ENCODE data around the gene ASPDH.

Gene ASPDH

DNA sequence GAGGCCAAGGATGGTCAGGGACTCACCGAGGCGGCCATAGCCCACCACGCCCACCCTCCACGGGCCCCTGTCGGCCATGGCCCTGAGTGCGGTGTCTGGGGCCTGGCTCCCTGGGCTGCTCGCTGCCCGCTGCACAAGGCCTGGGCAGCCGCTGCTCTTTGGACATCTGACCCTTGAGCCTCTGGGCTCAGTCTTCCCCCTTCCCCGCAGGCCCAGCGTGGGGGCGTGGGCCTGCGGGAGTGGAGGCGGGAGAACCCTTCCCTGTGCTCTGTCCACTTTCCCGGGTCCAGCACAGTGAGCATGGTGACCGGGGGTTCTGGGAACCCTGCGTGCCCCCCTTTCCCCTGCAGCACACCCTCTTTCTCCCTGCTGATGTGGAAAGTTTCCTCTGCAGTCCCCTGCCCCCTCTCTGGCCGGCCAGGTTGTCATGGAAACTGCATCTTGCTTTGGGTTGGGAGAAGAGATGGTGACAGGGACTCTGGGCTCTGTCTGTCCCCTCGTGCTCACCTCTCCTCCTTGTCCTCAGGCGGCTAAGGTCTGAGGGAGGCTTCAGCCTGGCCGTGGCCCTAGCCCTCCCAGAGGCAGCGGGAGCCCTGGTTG is at the start of gene ASPDH:
Gene ASPDH (minus strand): TSS at position 168 of the 600 bp plus-strand sequence. CDS start 90 bp downstream, at position 78.
- DNase-seq (ENCODE audit: low read depth in 2 of 2) = no peak

DNA sequence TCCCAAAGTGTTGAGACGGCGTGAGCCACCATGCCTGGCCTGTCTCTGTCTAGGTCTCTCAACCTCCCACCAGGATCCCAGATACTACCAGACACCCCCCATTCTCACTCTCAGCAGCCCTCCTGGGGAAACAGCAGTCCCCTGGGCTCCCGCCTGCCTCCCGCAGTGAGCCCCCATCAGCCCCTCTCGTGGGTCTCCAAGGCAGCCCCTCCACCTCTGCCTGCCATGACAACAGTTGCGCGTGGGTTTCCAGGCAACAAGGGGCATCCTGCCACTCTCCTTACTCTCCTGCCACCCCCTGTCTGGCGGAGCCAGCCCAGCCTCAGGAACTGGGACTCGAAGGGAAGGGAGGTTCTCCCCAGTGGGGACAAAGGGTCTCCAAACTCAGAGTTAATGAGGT is 49.3 kb upstream of the ASPDH start:
- DNase-seq (ENCODE audit: low read depth in 2 of 2) = no peak

DNA sequence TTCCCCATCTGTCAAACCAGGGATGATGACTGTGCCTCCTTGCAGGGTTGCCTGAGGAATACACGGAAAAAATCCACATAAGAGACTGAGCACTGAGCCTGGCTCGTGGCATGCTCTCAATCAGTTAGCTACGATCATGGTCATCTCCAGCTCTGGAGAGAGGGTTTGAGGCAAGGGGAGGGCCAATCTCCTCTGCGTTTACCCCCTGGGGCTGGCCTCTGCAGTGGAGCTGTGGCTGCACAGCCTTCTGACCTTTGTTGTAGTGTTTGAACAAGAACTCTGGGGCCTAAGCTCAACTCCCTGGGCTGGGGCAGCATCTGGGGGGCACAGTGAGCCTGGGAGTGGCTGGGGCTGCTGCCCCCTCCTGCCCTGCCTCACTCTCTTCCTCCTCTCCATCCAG is 48.6 kb upstream of the ASPDH start:
- no peak for DNase-seq (ENCODE audit: low read depth in 2 of 2)

DNA sequence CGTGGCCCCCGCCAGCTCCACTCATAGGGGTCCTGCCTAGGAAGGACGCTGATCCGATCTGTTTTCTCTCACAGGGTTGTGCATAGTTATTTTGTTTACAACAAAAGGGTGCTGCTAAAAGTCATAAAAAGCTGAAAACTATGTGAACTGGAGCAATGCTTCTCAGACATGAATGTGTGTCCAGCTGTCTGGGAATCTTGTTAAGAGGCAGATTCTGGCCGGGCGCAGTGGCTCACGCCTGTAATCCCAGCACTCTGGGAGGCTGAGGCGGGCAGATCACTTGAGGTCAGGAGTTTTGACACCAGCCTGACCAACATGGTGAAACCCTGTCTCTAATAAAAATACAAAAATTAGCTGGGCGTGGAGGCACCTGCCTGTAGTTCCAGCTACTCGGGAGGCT is 45.9 kb upstream of the ASPDH start:
- no peak for DNase-seq (ENCODE audit: low read depth in 2 of 2)

DNA sequence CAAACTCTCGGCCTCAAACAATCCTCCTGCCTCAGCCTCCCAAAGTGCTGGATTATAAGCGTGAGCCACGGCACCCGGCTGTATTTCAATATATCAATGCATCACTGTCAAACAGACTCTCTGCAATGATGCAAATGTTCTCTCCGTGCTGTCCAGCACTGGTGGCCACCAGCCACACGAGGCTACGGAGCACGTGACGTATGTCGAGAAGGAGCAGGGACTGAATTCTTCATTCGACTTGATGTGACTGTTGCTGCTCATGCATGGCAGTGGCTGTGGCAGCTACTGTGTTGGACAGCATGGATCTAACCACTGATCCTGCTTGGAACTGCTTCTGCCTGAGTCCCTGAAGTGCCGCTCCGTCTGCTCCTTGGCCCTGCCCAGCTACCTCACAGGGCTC is 44.7 kb upstream of the ASPDH start:
- DNase-seq (ENCODE audit: low read depth in 2 of 2) = no peak

DNA sequence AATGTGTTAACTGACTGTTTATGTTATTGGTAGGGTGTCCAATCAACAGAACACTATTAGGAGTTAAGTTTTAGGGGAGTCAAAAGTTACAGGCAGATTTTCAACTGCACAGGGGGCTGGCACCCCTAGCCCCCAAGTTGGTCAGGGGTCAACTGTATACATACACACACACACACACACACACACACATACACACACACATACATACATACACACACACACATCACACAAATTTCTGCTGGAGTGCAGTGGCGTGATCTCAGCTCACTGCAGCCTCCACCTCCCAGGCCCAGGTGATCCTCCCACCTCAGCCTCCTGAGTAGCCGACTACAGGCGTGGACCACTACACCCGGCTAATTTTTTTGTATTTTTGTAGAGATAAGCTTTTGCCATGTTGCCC is 44.3 kb upstream of the ASPDH start:
- DNase-seq (ENCODE audit: low read depth in 2 of 2) = no peak

DNA sequence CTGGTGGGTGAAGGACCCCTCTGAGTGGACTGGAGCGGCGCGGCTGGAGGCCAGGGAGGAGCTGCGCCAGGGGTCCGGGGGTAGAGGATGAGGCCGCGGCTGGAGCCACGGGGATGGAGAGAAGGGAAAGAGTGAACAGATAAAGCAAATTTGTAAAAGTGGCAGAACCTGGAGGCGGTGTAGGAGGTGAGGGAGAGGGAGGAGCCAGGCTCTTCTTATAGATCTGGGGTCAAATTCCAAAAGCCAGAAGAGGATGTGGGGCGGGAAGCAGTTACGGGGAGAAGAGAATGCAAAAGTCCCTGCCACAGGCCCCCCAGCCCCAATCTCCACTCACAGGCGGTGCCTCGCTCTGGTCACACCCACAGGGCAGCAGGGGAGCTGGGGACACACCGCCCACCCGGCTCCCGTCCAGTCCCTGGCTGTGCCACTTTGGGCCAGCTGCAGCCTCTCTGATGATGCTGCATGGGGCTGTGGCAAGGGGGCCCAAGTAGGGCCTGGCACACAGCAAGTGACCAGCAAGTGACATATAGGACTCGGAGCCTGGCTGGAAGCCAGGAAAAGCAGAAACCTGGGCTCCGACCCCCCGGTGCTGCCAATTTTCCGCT is 43.4 kb upstream of the ASPDH start:
- DNase-seq (ENCODE audit: low read depth in 2 of 2) = no peak

DNA sequence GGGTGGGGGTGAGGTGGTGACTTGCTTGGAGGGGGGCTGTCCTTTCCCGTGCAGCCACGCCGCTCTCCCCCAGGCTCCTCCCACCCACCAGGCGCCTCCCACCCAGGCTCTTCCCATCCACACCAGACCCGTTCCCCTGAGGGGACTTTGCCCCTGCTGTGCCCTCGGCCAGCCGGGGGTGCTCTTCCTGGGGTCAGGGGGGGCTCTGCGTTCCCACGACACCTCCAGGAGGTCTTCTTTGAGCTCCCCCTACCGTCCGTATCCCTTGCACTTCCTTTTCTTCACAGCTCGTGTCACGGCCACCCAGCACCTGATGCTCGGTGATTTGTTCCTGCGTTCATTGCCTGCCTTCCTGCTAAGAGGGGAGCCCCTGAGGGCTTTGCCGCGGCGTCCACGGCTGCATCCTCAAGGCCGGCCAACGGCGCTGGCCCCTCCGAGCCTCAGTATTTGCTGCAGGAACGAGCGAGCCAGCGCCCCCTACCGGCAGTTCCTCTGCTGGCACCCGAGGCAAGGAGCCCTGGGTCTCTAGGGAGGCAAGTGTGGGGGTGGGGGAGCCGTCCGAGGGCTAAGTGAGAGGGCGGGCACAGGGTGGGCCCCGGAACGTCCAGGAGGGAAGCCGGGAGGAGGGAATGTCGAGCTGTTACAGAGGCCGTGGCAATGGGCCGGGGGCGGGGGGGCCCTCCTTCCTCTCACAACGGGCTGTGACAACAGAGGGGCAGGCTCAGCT is 42.7 kb upstream of the ASPDH start:
- peak; percentile 59 to 79 for DNase-seq (ENCODE audit: low read depth in 2 of 2)

DNA sequence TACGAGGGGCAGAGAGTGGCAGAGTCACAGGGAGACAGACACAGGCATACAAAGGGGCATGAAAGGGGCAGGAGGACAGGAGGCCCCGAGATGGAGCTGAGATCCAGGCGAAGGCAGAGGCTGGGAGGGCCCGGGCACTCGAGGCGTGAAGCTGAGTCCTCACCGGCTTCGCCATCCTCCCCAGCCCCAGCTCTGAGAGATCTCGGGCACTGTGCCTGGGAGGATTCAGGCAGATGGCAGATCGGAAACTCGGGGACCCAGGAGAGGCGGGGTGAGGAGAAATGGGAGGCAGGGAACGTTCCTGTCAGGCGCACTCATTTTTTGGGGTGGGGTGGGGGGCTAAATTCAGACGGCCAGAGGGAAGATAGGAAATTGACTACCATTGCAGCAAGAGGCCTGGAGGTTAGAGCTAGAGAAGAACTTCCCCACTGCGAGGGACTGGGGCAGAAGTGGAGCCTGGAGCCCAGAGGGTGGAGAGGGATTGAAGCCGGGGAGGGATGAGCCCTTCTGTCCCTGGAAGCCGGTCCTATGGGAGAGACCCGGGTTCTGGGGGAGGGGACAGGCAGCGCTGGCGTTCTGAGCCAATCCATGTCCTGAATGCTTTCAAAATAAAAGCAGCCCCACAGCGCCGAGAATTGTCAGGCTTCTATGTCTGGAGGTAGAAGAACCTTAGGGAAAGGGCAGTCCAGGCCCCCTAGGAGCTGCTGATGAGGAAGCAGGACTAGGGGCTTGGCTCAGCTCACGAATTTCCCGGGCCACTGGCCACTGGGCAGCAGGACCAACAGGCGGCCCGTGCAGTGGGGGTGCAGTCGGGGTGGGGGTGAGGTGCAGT is 42.0 kb upstream of the ASPDH start:
- DNase-seq (ENCODE audit: low read depth in 2 of 2) = no peak

DNA sequence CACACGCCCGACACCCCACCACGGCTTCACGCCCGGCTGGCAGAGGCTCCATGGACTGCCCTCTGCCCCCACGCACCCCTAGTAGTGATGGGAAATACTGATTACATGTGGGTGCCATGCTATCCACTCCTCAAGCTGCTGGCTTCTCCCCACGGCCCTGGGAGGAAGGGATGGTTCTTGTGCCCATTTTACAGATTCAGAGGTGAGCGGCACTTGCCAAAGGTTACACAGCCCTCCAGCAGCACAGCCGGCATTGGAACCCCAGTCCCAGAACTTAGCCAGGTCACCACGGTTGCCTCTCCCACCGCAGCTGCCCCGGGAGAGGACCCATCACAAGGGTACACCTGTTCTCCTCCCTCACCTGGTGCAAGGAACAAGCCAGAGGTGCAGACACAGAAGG is 41.3 kb upstream of the ASPDH start:
- no peak for DNase-seq (ENCODE audit: low read depth in 2 of 2)

DNA sequence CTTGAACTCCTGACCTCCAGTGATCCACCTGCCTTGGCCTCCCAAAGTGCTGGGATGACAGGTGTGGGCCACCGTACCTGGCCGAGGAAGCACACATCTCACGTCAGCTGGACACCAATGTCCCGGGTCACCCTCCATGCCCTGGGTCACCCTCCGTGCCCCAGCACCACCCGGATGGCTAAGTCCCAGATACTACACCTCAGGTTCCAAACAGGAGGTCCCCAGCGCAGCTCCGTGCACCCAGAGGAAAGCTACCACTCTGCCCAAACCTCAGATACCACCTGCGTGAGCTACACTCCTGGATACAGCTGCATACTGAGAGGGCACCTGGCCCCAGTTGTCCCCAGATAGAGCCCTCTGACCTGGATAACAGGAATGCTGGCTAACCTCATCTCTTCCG is 40.5 kb upstream of the ASPDH start:
- DNase-seq (ENCODE audit: low read depth in 2 of 2) = no peak

DNA sequence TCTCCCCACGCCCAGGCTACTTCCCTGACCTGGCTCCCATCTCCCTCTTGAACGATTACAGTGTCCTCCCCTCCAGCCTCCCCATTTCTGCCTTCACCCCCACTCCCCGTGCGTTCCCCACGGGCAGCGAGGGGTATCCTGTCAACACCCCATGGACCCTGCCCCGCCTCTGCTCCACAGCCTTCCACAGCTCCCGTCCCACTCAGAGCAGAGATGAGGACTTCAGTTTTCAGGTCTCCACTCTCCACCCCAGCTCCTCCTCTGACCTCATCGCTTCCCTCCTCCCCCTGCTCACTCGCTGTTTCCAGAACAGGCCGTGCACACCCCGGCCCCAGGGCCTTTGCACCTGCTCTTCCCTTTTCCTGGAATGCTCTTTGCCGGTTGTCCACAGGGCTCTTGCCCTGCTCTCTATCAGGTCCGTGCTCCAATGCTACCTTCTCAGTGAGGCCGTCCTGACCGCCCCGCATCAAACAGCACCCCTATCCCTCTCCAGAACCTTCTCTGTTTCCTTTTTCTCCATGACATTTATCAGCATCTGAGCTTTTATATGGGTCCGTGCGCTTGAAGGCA is 39.5 kb upstream of the ASPDH start:
- no peak for DNase-seq (ENCODE audit: low read depth in 2 of 2)

DNA sequence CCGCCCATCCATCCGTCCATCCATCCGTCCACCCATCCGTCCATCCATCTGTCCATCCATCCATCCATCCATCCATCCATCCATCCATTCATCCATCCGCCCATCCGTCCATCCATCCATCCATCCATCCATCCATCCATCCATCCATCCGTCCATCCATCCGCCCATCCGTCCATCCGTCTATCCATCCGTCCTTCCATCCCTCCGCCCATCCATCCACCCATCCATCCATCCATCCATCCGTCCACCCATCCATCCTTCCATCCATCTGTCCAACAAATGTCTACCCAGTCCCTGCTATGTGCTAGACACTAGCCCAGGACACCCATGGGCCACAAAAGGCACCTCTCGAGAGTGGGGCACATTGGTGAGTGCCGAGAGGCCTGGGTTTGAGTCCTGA is 38.8 kb upstream of the ASPDH start:
- no peak for DNase-seq (ENCODE audit: low read depth in 2 of 2)

DNA sequence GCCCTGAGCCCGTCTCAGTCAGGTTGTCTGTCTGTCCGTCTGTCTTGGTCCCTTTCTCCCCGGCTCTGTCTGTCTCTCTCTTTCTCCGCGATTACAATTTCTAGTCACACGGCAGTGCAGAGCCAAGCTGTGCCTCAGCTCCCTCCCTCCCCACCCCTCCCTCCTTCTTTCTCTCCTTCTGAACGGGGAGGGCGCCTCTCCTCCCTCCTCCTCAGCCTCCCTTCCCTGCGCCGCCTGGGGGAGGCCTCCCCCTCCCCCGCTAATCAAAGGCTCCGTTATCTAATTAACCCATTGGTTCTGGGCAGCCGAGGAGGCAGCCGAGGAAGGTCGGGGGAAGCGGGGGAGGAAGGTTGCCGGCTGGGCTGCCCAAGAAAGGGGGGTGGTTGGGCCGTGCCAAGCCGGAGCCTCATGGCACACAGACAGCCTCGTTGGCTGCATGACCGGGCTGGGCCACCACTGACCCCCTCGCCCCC is 38.0 kb upstream of the ASPDH start:
- DNase-seq (ENCODE audit: low read depth in 2 of 2) = no peak

DNA sequence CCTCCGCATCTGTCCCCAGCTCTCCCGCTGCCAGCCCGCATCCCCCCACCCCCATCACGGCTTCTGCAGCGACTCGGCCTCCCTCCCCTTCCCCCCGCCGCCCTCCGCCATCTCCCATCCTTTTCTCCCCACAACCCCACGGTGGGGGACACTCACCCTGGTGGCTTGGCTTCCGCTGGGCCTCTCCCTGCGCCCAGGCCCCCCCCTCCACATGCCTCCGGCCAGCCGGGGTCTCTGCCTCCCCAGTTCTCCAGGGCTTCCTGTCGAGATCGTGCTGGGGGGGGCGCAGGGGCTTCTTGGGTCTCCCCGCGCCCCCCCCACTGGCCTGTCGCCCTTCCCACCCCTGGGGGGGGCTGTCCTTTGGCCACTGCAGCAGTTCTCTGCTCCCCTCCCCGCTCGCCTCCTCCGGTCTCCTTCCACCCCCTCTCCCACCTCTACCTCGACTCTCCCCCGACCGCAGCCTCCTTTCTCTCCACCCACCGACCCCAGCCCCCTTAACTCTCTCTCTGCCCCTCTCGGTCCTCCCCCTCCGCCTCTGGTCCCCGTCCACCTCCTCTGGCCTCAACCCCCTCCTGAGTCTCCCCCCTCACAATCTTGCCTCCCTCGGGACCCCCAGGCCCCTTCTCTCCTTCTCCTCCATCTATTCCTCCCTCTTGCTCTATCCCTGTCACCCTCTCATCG is 37.5 kb upstream of the ASPDH start:
- DNase-seq (ENCODE audit: low read depth in 2 of 2) = no peak

DNA sequence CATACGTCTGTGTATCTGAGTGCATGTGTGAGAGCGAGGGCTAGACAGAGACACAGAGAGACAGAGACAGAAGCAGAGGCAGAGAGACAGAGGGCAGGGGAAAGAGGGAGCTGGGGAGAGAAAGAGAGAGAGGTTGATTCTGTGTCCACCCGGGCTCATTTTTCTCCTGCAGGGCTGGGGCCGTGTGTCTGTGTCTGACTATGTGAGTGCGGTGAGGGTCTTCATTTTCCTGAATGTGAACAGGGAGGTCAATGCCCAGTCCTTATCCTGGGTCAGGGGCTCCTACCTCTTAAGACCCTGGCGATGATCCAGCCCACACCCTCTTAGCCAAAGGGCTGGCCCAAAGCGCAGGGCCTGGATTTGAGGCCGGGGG is 36.9 kb upstream of the ASPDH start:
- DNase-seq (ENCODE audit: low read depth in 2 of 2) = no peak

DNA sequence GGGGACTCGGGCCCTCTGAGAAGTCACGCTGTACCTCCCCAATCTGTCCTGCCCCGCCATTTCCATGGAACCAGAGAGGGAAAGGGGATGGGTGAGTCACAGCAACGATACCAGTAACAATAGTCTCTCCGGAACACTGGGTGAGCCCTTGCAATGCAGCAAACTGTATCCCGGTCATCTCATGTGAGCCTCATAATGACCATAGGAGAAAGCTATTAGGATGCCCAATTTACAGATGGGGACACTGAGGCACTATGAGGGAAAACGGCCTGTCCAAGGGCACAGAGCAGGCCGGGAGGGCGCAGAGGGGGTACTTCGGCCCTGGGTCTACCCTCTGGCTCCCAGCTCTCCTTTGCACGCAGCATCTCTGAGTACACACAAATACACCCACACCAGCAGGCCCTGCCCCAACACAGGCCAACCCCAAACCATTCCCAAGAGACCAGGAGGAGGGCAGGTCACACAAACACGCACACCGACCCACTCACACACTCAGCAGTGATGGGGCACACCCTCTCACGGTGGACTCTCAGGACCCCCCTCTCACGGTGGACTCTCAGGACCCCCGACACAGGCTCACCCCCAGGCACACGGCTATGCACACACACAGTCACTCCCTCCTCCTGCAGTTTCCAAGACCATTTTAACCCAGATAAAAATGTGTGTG is 36.3 kb upstream of the ASPDH start:
- DNase-seq (ENCODE audit: low read depth in 2 of 2) = no peak

DNA sequence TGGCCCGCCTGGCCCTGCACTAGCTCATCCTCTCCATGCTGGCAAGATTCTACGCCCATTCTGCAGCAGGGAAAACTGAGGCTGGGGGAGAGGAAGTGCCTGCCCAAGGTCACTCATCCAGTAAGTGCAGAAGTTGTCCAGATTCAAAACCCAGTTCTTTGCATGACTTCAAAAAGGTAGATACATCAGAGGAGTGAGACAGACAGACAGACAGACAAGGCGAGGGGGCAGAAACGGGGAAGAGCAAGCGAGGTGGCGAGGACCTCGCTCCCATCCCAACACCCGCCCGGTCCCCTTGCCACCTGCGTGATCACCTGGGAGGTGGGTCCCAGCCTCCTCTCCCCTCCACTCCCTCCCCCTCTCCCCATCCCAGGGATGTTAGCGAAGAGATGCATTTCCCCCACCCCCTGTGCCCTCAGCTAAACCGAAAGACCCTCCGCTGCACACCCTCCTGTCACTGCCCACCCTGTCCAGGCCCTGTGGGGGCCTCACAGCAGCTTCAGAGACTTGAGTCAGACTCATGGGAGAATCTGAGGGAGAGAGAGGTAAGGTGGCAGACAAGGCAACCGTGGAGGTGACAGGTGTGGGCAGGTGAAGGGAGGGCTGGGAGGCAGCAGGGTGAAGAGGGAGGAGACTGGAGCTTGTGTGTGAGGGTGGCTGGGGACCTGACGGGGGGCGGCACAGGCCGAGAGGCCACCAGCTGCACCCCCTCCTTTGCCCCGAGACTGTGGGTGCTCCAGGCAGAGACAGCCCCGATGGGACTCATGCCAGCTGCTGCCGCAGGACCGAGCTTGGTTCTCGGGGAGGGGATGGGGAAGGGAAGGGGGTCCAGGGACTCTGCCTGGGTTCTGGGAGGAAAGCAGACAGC is 35.6 kb upstream of the ASPDH start:
- no peak for DNase-seq (ENCODE audit: low read depth in 2 of 2)

DNA sequence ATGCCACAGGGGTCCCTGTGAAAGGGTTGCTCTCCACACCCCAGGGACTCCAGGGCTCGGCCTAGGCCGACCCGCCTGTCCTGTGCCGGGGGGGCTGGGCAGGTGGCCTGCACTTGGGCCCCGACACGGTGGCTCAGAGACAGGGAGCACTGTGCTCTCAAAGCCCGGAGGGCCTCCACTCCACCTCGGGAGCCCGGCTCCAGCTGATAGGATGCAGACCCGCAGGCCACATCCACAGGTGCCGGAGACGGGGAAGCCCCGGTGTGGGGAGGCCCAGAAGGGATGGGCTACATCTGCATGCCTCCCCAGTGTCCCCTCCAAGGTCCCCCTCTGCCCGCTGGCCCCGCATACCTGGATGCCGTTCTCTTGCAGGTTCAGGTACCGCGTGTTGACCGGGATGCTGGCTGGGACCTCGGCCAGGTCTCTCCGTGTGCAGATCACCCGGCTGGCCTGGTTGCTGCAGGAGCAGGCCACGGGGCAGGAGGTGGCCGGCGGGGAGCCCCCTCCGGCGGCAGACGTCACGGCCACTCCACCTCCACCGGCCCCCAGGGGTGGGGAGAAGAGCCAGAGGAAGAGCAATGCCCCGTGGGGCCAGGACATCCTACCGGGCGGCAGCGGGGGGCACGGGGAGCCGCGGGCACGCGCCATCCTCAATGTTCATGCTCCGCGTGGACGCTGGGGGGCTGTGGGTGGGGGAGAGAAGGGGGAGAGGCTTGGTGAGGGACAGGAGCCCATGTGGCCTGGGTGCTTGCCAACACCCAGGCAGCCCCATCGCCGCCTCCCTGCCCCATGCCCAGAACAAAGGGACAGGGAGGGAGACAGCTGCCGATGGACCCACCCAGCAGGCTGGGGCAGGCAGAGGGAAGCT is 34.7 kb upstream of the ASPDH start:
- no peak for DNase-seq (ENCODE audit: low read depth in 2 of 2)
